Measurements from ENCODE around the gene POU2AF1.

POU2AF1 gene, protein sequence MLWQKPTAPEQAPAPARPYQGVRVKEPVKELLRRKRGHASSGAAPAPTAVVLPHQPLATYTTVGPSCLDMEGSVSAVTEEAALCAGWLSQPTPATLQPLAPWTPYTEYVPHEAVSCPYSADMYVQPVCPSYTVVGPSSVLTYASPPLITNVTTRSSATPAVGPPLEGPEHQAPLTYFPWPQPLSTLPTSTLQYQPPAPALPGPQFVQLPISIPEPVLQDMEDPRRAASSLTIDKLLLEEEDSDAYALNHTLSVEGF

DNA sequence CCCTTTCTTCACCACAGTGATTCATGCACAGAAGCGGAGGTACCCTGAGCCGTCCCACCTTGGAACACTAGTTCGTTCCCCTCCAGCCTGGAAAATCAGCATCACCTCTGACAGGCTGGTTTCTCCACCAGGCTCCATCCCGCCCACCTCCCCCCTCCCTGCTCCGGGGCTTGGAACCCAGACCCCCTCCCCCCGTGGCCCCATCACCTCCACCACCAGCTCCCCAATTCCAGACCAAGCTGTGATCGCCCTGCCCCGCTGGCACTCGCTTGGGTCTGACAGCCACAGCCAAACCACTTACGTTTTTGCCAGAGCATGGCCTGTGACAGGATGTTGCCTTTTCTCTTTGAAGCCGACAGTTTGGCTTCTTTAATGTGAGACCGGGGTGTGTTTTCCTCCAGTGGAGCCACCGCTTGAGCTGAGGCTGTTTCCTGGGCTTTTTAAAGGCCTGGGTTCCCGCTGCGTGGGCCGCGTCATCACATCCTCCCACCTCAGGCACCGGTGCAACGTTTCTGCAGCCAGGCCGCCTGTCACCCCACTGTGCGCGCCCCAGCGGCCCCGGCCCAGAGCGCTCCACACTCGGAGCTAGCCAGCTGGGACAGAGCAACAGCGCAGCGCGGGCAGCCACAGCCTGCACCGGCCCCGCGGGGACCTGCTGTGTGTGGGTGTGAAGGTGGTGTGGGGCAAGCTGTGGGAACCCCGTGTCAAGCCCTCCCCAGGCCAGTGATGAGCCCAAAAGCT lies at the start of gene POU2AF1:
TSS of gene POU2AF1 (minus strand) at position 415 of the 741 bp plus-strand sequence. CDS start at position 317, 98 bp downstream.
- DNase-seq = no peak

DNA sequence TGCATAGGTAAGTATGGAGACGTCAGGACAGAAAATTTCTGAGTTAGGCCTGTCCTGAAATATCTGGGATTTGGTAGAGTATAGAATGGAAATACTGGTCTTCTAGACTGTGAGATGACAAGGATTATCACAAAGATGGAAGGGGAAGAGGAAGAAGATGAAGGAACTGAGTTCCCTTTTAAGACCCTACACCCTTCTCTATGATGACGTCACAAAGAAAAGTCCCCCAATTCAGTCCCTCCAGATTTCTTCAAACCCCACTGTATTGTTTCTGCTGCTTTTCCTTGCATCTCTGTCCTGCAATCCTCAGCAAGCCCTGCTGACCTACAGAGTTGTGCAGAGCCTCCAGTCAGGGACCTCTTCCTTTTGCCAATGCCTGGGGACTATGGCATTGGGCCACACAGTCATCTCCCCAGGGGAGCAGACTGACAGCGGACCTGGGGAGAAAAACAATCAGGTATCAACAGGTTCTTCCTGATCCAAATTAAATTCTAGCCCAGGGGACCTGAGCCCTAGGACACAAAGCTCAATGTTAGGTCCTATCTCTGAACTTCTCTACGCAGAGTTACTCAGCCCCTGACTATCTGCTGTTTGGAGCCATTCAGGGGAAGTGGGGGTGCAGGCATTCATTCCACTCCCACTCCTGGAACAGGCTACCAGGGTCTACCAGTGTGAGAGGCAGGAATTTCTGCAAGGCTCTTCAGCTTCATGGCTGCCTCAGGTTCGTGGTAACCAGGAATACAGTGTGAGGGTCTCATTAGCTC lies 49.2 kb upstream of the POU2AF1 start:
- DNase-seq = no peak

GRCh38 chr11:111427471-111427912 lies 48.4 kb upstream of the POU2AF1 start:
- DNase-seq = no peak

GRCh38 chr11:111426617-111427016 lies 47.5 kb upstream of the POU2AF1 start:
- no peak for DNase-seq

GRCh38 chr11:111423250-111423615 lies 44.2 kb upstream of the POU2AF1 start:
- no peak for DNase-seq

DNA sequence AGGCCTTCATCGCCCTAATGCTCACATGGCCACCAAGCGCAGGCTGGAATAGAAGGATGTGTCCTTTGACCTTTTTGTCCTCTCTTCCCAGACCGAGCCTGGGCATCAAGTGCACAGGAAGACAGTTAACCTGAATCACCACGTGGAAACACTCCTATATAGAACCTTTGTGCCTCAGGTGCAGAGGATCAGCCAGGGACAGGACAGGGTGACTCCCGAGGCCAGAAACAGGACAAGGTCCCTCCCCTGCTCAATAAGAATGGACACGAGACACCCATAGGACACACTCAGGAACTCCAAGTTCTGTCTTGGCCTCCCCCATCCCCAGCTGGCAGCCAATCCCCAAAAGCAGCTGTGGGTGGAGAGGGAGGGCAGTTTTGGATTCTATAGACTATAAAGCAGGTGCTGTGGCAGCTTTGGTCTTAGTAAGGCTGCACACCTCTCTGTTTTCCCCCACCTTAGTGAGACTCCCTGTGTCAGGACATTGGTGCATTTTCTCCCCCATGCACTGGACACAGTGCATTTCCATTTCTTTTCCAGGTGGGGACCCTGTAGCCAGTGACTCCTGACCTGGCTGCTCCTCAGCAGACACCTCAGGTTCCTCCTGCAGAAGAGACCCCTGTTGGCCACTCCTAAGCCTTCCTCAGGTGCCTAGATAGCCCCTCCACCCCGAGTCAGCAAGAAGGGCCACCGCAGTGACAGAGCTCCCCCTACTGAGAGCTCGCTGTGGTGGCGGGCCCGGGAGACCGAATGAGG lies 43.6 kb upstream of the POU2AF1 start:
- no peak for DNase-seq

- no peak for DNase-seq
Measured at GRCh38 chr11:111421251-111421650, 42.2 kb upstream of the POU2AF1 start.

GRCh38 chr11:111419641-111420327 lies 40.7 kb upstream of the POU2AF1 start:
- DNase-seq = no peak

GRCh38 chr11:111419181-111419580 lies 40.1 kb upstream of the POU2AF1 start:
- DNase-seq = no peak

- DNase-seq = no peak
Measured at GRCh38 chr11:111418436-111418787, 39.3 kb upstream of the POU2AF1 start.

GRCh38 chr11:111417766-111418435 lies 38.8 kb upstream of the POU2AF1 start:
- DNase-seq = no peak

GRCh38 chr11:111417011-111417765 lies 38.1 kb upstream of the POU2AF1 start:
- DNase-seq = peak; percentile 48

DNA sequence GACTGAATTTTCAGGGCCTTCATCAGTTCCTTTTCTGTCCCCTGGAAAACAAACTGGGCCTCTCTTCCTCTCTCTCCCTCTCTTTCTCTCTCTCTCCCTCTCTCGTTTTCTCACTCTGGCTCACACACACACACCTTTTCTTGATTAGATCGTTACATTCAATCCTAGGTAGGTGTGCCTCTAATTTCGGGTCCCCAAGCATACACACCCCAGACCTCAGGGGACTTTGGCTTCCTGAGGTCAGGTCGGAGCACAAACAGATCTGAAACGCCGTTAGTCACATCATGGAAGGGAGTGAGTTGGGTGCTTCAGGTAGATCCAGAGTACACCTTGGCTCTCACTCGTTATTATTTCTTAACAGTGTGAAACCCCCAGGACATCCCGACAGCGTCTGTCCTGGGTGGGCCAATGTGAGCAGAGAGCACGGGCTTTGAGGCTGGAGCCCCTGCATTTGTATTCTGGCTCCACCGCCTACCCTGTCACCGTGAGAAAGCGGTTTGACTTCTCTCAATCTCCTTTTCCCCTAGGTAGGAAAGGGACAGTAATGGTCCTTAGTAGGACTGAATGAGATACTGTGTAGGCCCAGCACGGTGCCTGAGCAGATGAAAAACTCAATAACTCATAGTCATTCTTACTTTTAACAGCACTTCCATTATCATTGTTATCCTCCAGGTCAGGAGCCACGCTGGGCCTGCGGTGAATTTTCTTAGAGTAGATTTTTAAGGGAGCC lies 37.3 kb upstream of the POU2AF1 start:
- no peak for DNase-seq

DNA sequence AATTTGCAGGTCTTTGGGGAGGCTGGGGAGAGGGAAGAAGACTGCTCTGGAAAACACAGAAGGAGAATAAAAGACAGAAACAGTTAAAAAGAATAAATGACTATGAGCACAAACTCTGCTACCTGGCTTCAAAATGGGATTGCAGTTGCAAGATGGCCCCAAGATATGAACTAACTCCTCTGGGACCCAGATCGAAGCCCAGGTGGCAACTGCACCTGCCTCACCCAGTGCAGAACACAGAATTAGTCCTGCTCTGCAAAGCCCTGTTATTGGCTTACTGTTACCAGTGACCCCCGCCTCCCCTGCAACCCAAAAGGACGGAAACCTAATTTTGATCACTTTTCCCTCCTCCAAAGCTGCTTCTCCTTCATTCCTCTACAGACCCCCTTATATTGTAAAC lies 35.9 kb upstream of the POU2AF1 start:
- no peak for DNase-seq

- DNase-seq = no peak
Measured at GRCh38 chr11:111414267-111414931, 35.3 kb upstream of the POU2AF1 start.

- DNase-seq = no peak
Measured at GRCh38 chr11:111413849-111414248, 34.8 kb upstream of the POU2AF1 start.

- no peak for DNase-seq
Measured at GRCh38 chr11:111412293-111412692, 33.2 kb upstream of the POU2AF1 start.

DNA sequence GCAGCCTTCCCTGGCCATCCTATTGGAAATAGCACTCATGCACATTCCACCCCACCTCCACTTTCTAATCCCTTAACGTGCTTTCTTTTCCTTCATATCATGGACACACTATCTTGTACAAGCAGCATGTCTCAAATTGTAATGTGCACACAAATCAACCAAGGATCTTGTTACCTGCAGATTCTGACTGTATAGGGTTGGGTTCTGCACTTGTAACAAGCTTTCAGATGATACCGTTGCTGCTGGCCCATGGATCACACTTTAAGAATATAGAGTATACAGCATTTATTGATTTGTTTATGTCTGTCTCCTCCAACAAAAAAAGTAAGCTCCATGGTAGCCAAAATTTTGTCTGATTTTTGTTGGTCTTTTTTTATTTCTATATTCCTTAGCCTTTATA lies 32.4 kb upstream of the POU2AF1 start:
- no peak for DNase-seq

GRCh38 chr11:111410951-111411350 lies 31.9 kb upstream of the POU2AF1 start:
- DNase-seq = no peak

DNA sequence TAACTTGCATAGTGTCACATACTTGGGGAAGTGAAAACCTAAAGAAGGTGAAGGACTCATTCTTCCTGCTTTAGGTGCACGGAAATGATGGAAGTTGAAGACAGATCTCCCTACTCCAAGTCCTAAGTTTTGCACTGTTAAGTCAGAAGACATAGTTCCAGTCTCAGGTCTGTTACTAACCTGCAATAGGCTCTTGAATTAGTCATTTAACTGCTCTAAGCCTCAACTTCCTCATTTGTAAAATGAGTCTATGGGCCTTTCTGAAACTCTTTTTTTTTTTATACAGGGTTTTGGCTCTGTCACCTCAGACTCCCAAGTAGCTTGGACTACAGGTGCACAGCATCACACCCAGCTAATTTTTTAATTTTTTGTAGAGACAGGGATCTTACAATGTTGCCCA lies 30.8 kb upstream of the POU2AF1 start:
- peak; percentile 42 for DNase-seq
